MM.1S (cell line): ENCODE data around the gene ABCA2.

Experiments
- DNase-seq: peaks from one replicate; pipeline ENCODE4 v3.0.0-alpha.2; 2015
- H2AFZ ChIP-seq: fragments of 300-600 bp; sonication (generic); 2 replicates; pipeline ENCODE4 v1.6.0; 2016; ENCODE audit warnings: antibody characterized with exemption, low read length
- H3F3A ChIP-seq: fragments of 300-600 bp; sonication (generic); 2 replicates; pipeline ENCODE4 v1.6.1; 2016; ENCODE audit warnings: mild to moderate bottlenecking, antibody characterized with exemption, low read length, moderate library complexity, mixed read lengths; ENCODE audit not compliant: insufficient read depth
- H3K27ac ChIP-seq: fragments of 300-600 bp; sonication (generic); 2 replicates; pipeline ENCODE4 v1.5.1; 2016; ENCODE audit warnings: mild to moderate bottlenecking, low read length
- H3K27me3 ChIP-seq: fragments of 300-600 bp; sonication (generic); replicated peaks from 2 replicates; pipeline ENCODE4 v1.6.0; 2016; ENCODE audit warnings: low read length; ENCODE audit not compliant: insufficient read depth
- H3K36me3 ChIP-seq: fragments of 300-600 bp; sonication (generic); replicated peaks from 2 replicates; pipeline ENCODE4 v1.6.1; 2016; ENCODE audit warnings: mild to moderate bottlenecking, low read length, mixed read lengths; ENCODE audit not compliant: insufficient read depth
- H3K4me1 ChIP-seq: fragments of 300-600 bp; sonication (generic); 2 replicates; pipeline ENCODE4 v1.6.1; 2016; ENCODE audit warnings: low read length, mixed read lengths
- H3K4me2 ChIP-seq: fragments of 300-600 bp; sonication (generic); 2 replicates; pipeline ENCODE4 v1.6.0; 2016; ENCODE audit warnings: low read depth, low read length
- H3K4me3 ChIP-seq: fragments of 300-600 bp; sonication (generic); 2 replicates; pipeline ENCODE4 v1.5.1; 2016; ENCODE audit warnings: low read length, mixed read lengths
- H3K79me2 ChIP-seq: fragments of 300-600 bp; sonication (generic); 2 replicates; pipeline ENCODE4 v1.6.1; 2016; ENCODE audit warnings: mixed run types, low read length, mixed read lengths
- H3K9ac ChIP-seq: fragments of 300-600 bp; sonication (generic); 2 replicates; pipeline ENCODE4 v1.6.1; 2016; ENCODE audit warnings: low read length, mixed read lengths
- H3K9me2 ChIP-seq: fragments of 300-600 bp; sonication (generic); replicated peaks from 2 replicates; pipeline ENCODE4 v1.6.1; 2016; ENCODE audit warnings: mild to moderate bottlenecking, low read length, mixed read lengths; ENCODE audit not compliant: insufficient read depth
- H3K9me3 ChIP-seq: fragments of 300-600 bp; sonication (generic); replicated peaks from 2 replicates; pipeline ENCODE4 v1.6.1; 2016; ENCODE audit warnings: mild to moderate bottlenecking, low read length, mixed read lengths; ENCODE audit not compliant: insufficient read depth
- H4K20me1 ChIP-seq: fragments of 300-600 bp; sonication (generic); 2 replicates; pipeline ENCODE4 v1.6.1; 2016; ENCODE audit warnings: mild to moderate bottlenecking, low read length, moderate library complexity, mixed read lengths; ENCODE audit not compliant: insufficient read depth
- CTCF ChIP-seq: fragments of 300-600 bp; sonication (generic); IDR thresholded peaks from 2 replicates; pipeline ENCODE4 v1.5.1; 2016; ENCODE audit warnings: antibody characterized with exemption, low read length, mixed read lengths
- EZH2 ChIP-seq: fragments of 300-600 bp; sonication (generic); optimal IDR thresholded peaks from 2 replicates; pipeline ENCODE3; 2017; ENCODE audit warnings: low read depth, mild to moderate bottlenecking, antibody characterized with exemption, low read length, mixed read lengths
- EZH2phosphoT487 ChIP-seq: fragments of 300-600 bp; sonication (generic); IDR thresholded peaks from 2 replicates; pipeline ENCODE4 v1.6.1; 2018; ENCODE audit warnings: antibody characterized with exemption, low read length

ABCA2 gene

GRCh38 chr9:136981588-136982231, 46.3 kb downstream of the ABCA2 start:
- Histone ChIP-seq H3K9ac (no peak overlapping the region), H3K4me2 (no peak overlapping the region), H2AFZ (no peak overlapping the region), H3F3A (no peaks in the 10 kb centered on the region), H3K9me3 (no peaks in the 10 kb centered on the region), H3K79me2 (no peaks in the 10 kb centered on the region), H3K27me3 (peaks cover 73% of the 10 kb centered on the region), H3K27ac (no peak overlapping the region), H3K4me3 (no peak overlapping the region), H3K9me2 (no peaks in the 10 kb centered on the region), H4K20me1 (no peaks in the 10 kb centered on the region), H3K36me3 (no peaks in the 10 kb centered on the region), H3K4me1 (no peaks in the 10 kb centered on the region)
- DNase-seq: no peak
- TF ChIP-seq CTCF (no peak), EZH2 (no peak), EZH2phosphoT487 (no peak)

GRCh38 chr9:136980669-136981478, 47.2 kb downstream of the ABCA2 start:
- Histone ChIP-seq H3K36me3 (no peaks in the 10 kb centered on the region), H3K9me2 (no peaks in the 10 kb centered on the region), H3K4me1 (no peaks in the 10 kb centered on the region), H3F3A (no peaks in the 10 kb centered on the region), H4K20me1 (no peaks in the 10 kb centered on the region), H3K27me3 (peaks cover 74% of the 10 kb centered on the region), H3K9ac (no peak overlapping the region), H3K9me3 (no peaks in the 10 kb centered on the region), H3K4me3 (no peak overlapping the region), H3K79me2 (no peaks in the 10 kb centered on the region), H2AFZ (no peak overlapping the region), H3K27ac (no peak overlapping the region), H3K4me2 (no peak overlapping the region)
- DNase-seq: no peak
- no peak for TF ChIP-seq CTCF
- no peak for TF ChIP-seq EZH2
- TF ChIP-seq EZH2phosphoT487: no peak

GRCh38 chr9:136979769-136980587, 48.1 kb downstream of the ABCA2 start:
- H3K4me1 ChIP-seq: no peaks in the 10 kb centered on the region
- DNase-seq: no peak
- no peaks in the 10 kb centered on the region for H3K79me2 ChIP-seq
- H3K9me3 ChIP-seq: no peaks in the 10 kb centered on the region
- no peak for TF ChIP-seq CTCF
- no peak for TF ChIP-seq EZH2
- TF ChIP-seq EZH2phosphoT487: no peak
- no peaks in the 10 kb centered on the region for H3F3A ChIP-seq
- H2AFZ ChIP-seq: no peak overlapping the region
- no peaks in the 10 kb centered on the region for H3K36me3 ChIP-seq
- H3K27ac ChIP-seq: no peak overlapping the region
- H3K27me3 ChIP-seq: peaks cover 74% of the 10 kb centered on the region
- no peaks in the 10 kb centered on the region for H4K20me1 ChIP-seq
- H3K4me2 ChIP-seq: no peak overlapping the region
- no peaks in the 10 kb centered on the region for H3K9me2 ChIP-seq
- no peak overlapping the region for H3K4me3 ChIP-seq
- no peak overlapping the region for H3K9ac ChIP-seq
